Mesenchymal stem cell (in vitro differentiated cells and primary cell): ENCODE data around the gene H3-3A.

ENCODE experiments used
- DNase-seq: peaks from one replicate; pipeline ENCODE4 v3.0.0-alpha.2; 2013
- H2AFZ ChIP-seq: one replicate; pipeline ENCODE4 v1.6.1; 2013; ENCODE audit warnings: low read depth, mild to moderate bottlenecking, control low read depth, inconsistent platforms, low read length, moderate library complexity
- H2AK5ac ChIP-seq: 2 replicates; pipeline ENCODE4 v1.6.1; 2013; ENCODE audit warnings: low read length, moderate library complexity, mild to moderate bottlenecking, inconsistent platforms; ENCODE audit not compliant: severe bottlenecking
- H2BK120ac ChIP-seq: one replicate; pipeline ENCODE4 v1.6.1; 2013; ENCODE audit warnings: low read depth, mild to moderate bottlenecking, inconsistent platforms, low read length, moderate library complexity
- H2BK12ac ChIP-seq, 2 experiments: one replicate each; pipeline ENCODE4 v1.6.1; 2013; ENCODE audit warnings: inconsistent platforms in 2 of 2, low read length in 2 of 2, mild to moderate bottlenecking in 2 of 2, moderate library complexity in 2 of 2, control low read depth in 1 of 2
- H2BK15ac ChIP-seq: one replicate; pipeline ENCODE4 v1.6.1; 2013; ENCODE audit warnings: mild to moderate bottlenecking, low read depth, inconsistent platforms; ENCODE audit not compliant: poor library complexity, severe bottlenecking
- H2BK5ac ChIP-seq: 2 replicates; pipeline ENCODE4 v1.6.1; 2013; ENCODE audit warnings: low read depth, mild to moderate bottlenecking, low read length, control low read depth, inconsistent platforms; ENCODE audit not compliant: poor library complexity, severe bottlenecking
- H3K14ac ChIP-seq, 2 experiments: one replicate each; pipeline ENCODE4 v1.6.1; 2013; ENCODE audit warnings: inconsistent platforms in 2 of 2, low read length in 2 of 2, control low read depth in 1 of 2, mild to moderate bottlenecking in 1 of 2, moderate library complexity in 1 of 2
- H3K18ac ChIP-seq, 2 experiments: one replicate each; pipeline ENCODE4 v1.6.1; 2013; ENCODE audit warnings: inconsistent platforms in 2 of 2, low read length in 2 of 2, control low read depth in 1 of 2, low read depth in 1 of 2, mild to moderate bottlenecking in 1 of 2
- H3K23ac ChIP-seq, 2 experiments: one replicate each; pipeline ENCODE4 v1.6.1; 2013; ENCODE audit warnings: inconsistent platforms in 2 of 2, low read length in 2 of 2, mild to moderate bottlenecking in 2 of 2, moderate library complexity in 2 of 2, control low read depth in 1 of 2
- H3K27ac ChIP-seq: 2 replicates; pipeline ENCODE4 v1.5.1; 2013; ENCODE audit warnings: mild to moderate bottlenecking, moderate library complexity, low read length, control low read depth, inconsistent platforms; ENCODE audit not compliant: poor library complexity, severe bottlenecking
- H3K27me3 ChIP-seq, 2 experiments: 2 replicates each; pipeline versions ENCODE4 v1.6.1 to v1.7.0; 2013; ENCODE audit warnings: low read length in 2 of 2, mild to moderate bottlenecking in 2 of 2, moderate library complexity in 2 of 2, control low read depth in 1 of 2, inconsistent platforms in 1 of 2; ENCODE audit not compliant: control insufficient read depth in 1 of 2, insufficient read depth in 1 of 2
- H3K36me3 ChIP-seq, 2 experiments: 2 replicates each; pipeline versions ENCODE4 v1.6.1 to v1.7.0; 2013; ENCODE audit warnings: low read length in 2 of 2, control low read depth in 1 of 2, inconsistent platforms in 1 of 2, low read depth in 1 of 2, mild to moderate bottlenecking in 1 of 2; ENCODE audit not compliant: insufficient read depth in 2 of 2, control insufficient read depth in 1 of 2
- H3K4ac ChIP-seq, 2 experiments: one replicate each; pipeline ENCODE4 v1.6.1; 2013; ENCODE audit warnings: inconsistent platforms in 2 of 2, low read length in 2 of 2, mild to moderate bottlenecking in 2 of 2, moderate library complexity in 2 of 2, control low read depth in 1 of 2, low read depth in 1 of 2
- H3K4me1 ChIP-seq: 2 replicates; pipeline ENCODE4 v1.6.1; 2013; ENCODE audit warnings: low read depth, low read length, control low read depth; ENCODE audit not compliant: control insufficient read depth, insufficient read depth
- H3K4me2 ChIP-seq: 2 replicates; pipeline ENCODE4 v1.6.1; 2013; ENCODE audit warnings: low read length, mild to moderate bottlenecking, inconsistent platforms; ENCODE audit not compliant: poor library complexity, severe bottlenecking
- H3K4me3 ChIP-seq, 2 experiments: 2 replicates each; pipeline versions ENCODE4 v1.5.1 to v1.7.0; 2013; ENCODE audit warnings: low read length in 2 of 2, mild to moderate bottlenecking in 2 of 2, control low read depth in 1 of 2, low read depth in 1 of 2; ENCODE audit not compliant: insufficient read depth in 1 of 2
- H3K79me1 ChIP-seq: replicated peaks from 2 replicates; pipeline ENCODE4 v1.6.1; 2013; ENCODE audit warnings: mild to moderate bottlenecking, control low read depth, low read length, inconsistent platforms; ENCODE audit not compliant: poor library complexity, severe bottlenecking
- H3K9ac ChIP-seq: 2 replicates; pipeline ENCODE4 v1.7.0; 2013; ENCODE audit warnings: mild to moderate bottlenecking, low read length, moderate library complexity
- H3K9me3 ChIP-seq: 2 replicates; pipeline ENCODE4 v1.7.0; 2013; ENCODE audit warnings: mild to moderate bottlenecking, low read length; ENCODE audit not compliant: control insufficient read depth
- H4K8ac ChIP-seq: one replicate; pipeline ENCODE4 v1.6.1; 2013; ENCODE audit warnings: inconsistent platforms, mild to moderate bottlenecking, low read length, moderate library complexity
- H4K91ac ChIP-seq: one replicate; pipeline ENCODE4 v1.6.1; 2013; ENCODE audit warnings: mild to moderate bottlenecking, low read length, inconsistent platforms
- WGBS: methylation state at CpG from one replicate; pipeline ENCODE4 v1.1.7; 2013; ENCODE audit warnings: mixed read lengths; 5-methylcytosine and 5-hydroxymethylcytosine counted together

Gene H3-3A

DNA sequence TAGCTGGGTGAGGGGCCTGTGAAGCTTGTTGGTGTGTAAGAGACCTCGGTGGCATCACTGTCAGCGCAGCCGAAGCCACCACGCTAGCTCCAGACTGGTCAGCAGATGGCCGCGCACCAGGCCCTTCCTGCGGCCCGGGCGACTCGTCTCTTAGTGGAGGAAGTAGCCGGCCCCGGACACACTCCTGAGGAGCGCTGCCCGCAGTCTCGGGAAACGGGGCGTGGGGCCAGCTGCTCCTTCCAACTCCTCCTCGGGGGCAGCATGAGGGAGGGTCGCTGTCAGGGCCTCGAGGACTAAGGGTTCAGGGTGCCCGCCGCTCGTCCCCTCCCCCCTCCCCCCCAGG is 20.4 kb downstream of the H3-3A start:
- peak overlapping the region; percentile 82 for H4K91ac ChIP-seq
- H2BK12ac ChIP-seq = peak overlapping the region in 1 of 2 experiments; percentile 59
- no peaks in the 10 kb centered on the region for H3K27me3 ChIP-seq
- peak overlapping the region; percentile 32 to 46 for H3K4ac ChIP-seq
- WGBS = 1% methylated on average over 23 of the region's 23 CpGs
- H3K79me1 ChIP-seq = no peaks in the 10 kb centered on the region
- peak overlapping the region; percentile 73 for H3K4me2 ChIP-seq
- H3K27ac ChIP-seq = no peak overlapping the region
- peak overlapping the region; percentile 44 for H2BK120ac ChIP-seq
- H3K18ac ChIP-seq = peak overlapping the region; percentile 23 to 84
- no peaks in the 10 kb centered on the region for H3K9me3 ChIP-seq
- peaks cover 10% of the 10 kb centered on the region for H3K4me1 ChIP-seq
- H3K4me3 ChIP-seq = peak overlapping the region; percentile 68 to 86
- H3K23ac ChIP-seq = no peak overlapping the region
- H3K14ac ChIP-seq = peak overlapping the region in 1 of 2 experiments; percentile 79
- no peak overlapping the region for H2BK15ac ChIP-seq
- H4K8ac ChIP-seq = peak overlapping the region; percentile 85
- H3K36me3 ChIP-seq = no peaks in the 10 kb centered on the region
- H2AK5ac ChIP-seq = no peak overlapping the region
- H2BK5ac ChIP-seq = no peak overlapping the region
- peak overlapping the region; percentile 84 for H3K9ac ChIP-seq
- H2AFZ ChIP-seq = peak overlapping the region; percentile 91
- peak; percentile 67 for DNase-seq

DNA sequence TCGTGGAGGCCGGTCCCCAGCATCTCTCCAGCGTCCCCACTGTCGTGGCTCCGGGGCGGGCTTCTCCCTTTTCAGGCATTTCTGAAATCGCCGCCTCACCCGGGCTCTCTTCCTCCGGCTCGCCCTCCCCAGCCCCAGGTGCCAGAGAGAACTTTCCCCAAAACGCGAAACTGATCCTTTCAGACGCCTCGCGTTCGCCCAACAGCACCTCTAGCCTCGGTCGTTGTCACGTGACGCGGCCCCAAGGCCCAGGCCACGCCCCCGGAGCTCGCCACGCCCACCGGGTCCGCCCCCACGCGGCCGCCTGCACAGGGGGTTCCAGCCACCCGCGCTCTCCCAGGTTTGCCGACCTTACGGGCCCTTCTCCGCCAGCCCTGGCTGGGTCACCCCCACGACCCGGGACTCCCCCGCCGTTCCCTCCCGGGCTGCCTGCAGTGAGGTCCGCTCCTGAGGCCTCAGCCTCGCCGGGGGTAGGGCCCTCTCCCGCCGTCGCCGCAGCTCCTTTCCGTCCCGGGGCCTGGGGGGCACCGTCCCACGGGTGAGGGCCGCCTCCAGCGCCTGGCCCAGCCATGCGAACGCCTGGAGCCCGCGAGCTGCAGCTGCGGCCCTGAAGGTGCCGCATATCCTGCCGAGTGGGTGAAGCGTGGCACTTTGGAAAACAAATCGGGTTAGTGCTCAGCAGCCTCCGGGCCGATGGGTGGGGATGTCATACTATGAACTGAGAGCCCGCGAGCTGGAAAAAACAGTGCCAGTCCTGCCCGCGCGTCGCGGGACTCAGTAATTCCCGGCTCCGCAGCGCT is 21.0 kb downstream of the H3-3A start:
- Histone ChIP-seq H2BK12ac (peak overlapping the region in 1 of 2 experiments; percentile 45), H2BK5ac (no peak overlapping the region), H3K27me3 (no peaks in the 10 kb centered on the region), H2AK5ac (no peak overlapping the region), H3K4me3 (peak overlapping the region; percentile 68 to 86), H3K9me3 (no peaks in the 10 kb centered on the region), H3K27ac (peak overlapping the region; percentile 37), H4K8ac (peak overlapping the region; percentile 85), H4K91ac (peak overlapping the region; percentile 53), H3K18ac (peak overlapping the region; percentile 37 to 84), H3K4me1 (peaks cover 10% of the 10 kb centered on the region), H2BK120ac (peak overlapping the region; percentile 44), H3K23ac (no peak overlapping the region), H3K4me2 (peak overlapping the region; percentile 73), H3K4ac (peak overlapping the region in 1 of 2 experiments; percentile 82), H3K79me1 (no peaks in the 10 kb centered on the region), H3K9ac (peak overlapping the region; percentile 84), H2BK15ac (peak overlapping the region; percentile 71), H3K36me3 (no peaks in the 10 kb centered on the region), H2AFZ (peak overlapping the region; percentile 91), H3K14ac (peak overlapping the region in 1 of 2 experiments; percentile 82)
- peak; percentile 83 for DNase-seq
- 1% methylated on average over 69 of the region's 75 CpGs for WGBS

DNA sequence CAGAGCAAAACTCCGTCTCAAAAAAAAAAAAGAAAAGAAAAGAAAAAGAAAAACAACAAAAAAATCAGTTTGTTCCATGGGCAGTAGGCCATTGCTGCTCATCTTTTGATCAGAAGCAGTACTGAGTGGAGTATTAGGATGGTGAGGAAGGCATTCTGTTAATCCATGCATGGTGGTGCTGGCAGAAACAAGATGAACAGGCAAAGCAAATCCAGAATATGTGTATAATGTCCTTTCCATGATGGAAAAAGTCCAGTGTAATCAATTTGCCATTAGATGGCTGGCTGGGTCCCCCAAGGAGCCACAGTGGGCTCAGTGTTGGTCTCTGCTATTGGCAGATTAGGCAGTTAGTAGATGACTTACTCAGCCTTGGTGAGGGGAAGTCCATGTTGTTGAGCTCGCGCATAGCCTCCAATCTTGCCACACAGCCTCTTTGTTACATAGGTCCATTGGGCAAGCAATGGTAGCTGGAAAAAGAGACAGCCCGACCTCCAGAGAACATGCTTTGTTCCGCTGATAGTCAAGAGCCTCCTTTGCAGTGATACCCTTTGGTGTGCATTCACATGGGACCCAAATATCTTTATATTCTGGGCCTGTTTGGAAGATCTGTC is 23.3 kb downstream of the H3-3A start:
- H3K4ac ChIP-seq = no peak overlapping the region
- H3K9me3 ChIP-seq = no peaks in the 10 kb centered on the region
- no peak overlapping the region for H2BK120ac ChIP-seq
- H3K36me3 ChIP-seq = no peaks in the 10 kb centered on the region
- H3K18ac ChIP-seq = no peak overlapping the region
- no peaks in the 10 kb centered on the region for H3K79me1 ChIP-seq
- H4K8ac ChIP-seq = no peak overlapping the region
- no peak overlapping the region for H2AK5ac ChIP-seq
- WGBS = 94% methylated on average over 4 of the region's 5 CpGs
- peaks cover 10% of the 10 kb centered on the region for H3K4me1 ChIP-seq
- H3K4me2 ChIP-seq = no peak overlapping the region
- H3K27me3 ChIP-seq = no peaks in the 10 kb centered on the region
- no peak overlapping the region for H3K4me3 ChIP-seq
- H3K27ac ChIP-seq = no peak overlapping the region
- H2AFZ ChIP-seq = no peak overlapping the region
- no peak overlapping the region for H2BK5ac ChIP-seq
- H3K23ac ChIP-seq = no peak overlapping the region
- H4K91ac ChIP-seq = no peak overlapping the region
- no peak for DNase-seq
- no peak overlapping the region for H2BK12ac ChIP-seq
- no peak overlapping the region for H3K14ac ChIP-seq
- no peak overlapping the region for H3K9ac ChIP-seq
- no peak overlapping the region for H2BK15ac ChIP-seq

DNA sequence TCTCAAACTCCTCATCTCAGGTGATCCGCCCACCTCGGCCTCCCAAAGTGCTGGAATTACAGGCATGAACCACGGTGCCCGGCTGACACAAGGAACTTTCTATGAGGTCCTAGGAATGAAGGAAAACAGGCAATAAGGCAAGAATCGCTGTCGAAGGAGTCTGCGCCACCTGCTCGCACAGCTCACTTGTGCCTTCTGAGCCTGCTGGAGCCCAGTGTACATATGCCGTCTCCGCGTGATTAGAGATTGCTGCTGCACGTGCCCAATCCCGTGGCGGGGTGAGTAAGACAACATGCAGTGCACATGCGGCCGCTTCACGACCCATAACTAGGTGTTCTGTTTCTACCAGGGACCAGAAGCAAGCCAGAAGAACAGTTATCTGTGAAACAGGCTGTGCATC is 24.3 kb downstream of the H3-3A start:
- no peak overlapping the region for H3K4ac ChIP-seq
- no peaks in the 10 kb centered on the region for H3K36me3 ChIP-seq
- no peak overlapping the region for H2AK5ac ChIP-seq
- H2BK15ac ChIP-seq = no peak overlapping the region
- no peak overlapping the region for H2BK120ac ChIP-seq
- H4K8ac ChIP-seq = no peak overlapping the region
- H3K4me2 ChIP-seq = no peak overlapping the region
- H2BK5ac ChIP-seq = no peak overlapping the region
- H3K18ac ChIP-seq = no peak overlapping the region
- no peak overlapping the region for H3K14ac ChIP-seq
- no peak overlapping the region for H3K9ac ChIP-seq
- no peaks in the 10 kb centered on the region for H3K79me1 ChIP-seq
- H3K4me3 ChIP-seq = no peak overlapping the region
- H3K9me3 ChIP-seq = no peaks in the 10 kb centered on the region
- no peak overlapping the region for H2BK12ac ChIP-seq
- H4K91ac ChIP-seq = no peak overlapping the region
- H3K4me1 ChIP-seq = peaks cover 10% of the 10 kb centered on the region
- no peak for DNase-seq
- no peak overlapping the region for H3K23ac ChIP-seq
- H3K27ac ChIP-seq = no peak overlapping the region
- H3K27me3 ChIP-seq = no peaks in the 10 kb centered on the region
- WGBS = 95% methylated on average over 17 of the region's 17 CpGs
- H2AFZ ChIP-seq = no peak overlapping the region
